Activated naive CD4-positive, alpha-beta T cell (primary cell): ENCODE measurements around the gene MARCHF5.
"Not testable (repeated sequence)": the region's sequence is repeated elsewhere in the genome, so short reads cannot be mapped to it uniquely, and the experiment has no call there.

Experiments
- DNase-seq, 4 experiments: peaks; one replicate each; lab custom pipeline; 2025; lab: John Stamatoyannopoulos, UW

MARCHF5 gene

DNA sequence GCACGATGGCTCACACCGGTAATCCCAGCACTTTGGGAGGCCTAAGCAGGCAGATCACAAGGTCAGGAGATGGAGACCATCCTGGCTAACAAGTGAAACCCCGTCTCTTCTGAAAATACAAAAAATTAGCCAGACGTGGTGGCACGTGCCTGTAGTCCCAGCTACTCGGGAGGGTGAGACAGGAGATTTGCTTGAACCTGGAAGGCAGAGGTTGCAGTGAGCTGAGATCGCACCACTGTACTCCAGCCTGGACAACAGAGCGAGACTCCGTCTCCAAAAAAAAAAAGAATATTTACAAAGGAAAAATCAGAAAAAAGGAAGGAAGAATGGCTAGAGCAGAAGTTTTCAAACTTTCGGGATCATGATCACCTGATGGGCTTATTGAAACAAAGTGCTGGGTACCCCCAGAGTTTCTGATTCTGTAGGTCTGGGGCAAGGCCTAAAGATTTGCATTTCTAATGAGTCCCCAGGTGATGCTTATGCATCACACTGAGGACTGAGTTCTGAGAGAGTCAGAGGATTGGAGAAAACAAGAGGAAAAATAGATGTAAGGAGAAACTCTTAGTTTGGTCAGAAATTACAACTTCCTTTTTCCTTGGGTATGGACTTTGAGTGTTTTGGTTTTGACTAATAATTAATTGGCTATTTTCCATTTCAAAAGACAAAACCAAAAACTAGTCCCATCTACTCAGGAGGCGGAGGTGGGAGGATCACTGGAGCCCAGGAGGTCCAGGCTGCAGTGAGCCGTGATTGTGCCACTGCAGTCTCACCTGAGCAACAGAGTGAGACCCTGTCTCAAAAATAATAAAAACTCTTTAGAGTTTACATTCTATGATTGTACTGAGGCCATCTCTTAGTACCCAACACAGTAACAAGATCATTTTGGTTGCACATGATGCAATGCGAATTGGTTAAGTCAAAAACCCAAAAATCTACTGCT, 14.4 kb downstream of the MARCHF5 start:
- no peak for DNase-seq

GRCh38 chr10:92309272-92309671, 18.3 kb downstream of the MARCHF5 start:
- DNase-seq: no peak

DNA sequence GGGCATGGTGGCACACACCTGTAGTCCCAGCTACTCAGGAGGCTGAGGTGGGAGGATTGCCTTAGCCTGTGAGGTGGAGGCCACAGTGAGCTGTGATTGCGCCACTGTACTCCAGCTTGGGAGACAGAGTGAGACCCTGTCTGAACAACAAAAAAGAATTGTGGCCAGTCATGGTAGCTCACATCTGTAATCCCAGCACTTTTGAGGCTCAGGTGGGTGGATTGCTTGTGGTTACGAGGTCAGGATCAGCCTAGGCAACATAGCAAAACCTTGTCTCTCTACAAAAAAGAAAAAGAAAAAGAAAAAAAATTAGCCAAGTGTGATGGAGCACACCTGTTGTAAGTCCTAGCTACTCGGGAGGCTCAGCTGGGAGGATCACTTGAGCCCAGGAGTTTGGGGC, 22.8 kb downstream of the MARCHF5 start:
- DNase-seq: no peak

DNA sequence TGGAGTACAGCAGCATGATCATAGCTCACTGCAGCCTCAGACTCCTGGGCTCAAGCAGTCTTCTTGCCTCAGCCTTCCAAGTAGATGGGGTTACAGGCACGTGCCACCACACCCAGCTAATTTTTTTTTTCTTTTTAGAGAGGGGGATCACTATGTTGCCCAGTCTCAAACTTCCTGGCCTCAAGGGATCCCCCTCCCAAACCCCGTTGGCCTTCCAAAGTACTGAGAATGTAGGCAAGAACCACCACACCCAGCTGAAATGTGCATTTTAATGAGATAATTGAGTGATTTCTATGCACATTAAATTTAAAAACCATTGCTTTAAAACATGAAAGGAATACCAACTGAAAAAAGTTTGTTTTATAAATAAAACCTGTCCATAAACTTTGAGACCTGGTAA, 25.6 kb downstream of the MARCHF5 start:
- no peak for DNase-seq

DNA sequence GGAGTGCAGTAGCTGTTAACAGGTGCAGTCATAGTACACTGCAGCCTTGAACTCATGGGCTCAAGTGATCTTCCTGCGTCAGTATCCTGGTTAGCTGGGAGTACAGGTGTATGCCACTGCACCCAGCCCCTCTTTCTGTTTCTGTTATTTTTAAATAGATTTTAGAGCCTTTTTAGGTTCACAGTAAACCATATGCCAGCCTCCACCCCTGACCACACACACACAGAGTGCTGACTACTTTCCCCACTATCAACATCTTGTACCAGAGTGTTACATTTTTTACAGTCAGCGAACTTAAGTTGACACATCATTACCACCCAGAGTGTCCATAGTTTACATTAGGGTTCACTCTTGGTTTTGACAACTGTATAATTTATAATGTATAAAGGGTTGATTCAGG, 32.1 kb downstream of the MARCHF5 start:
- no peak for DNase-seq

DNA sequence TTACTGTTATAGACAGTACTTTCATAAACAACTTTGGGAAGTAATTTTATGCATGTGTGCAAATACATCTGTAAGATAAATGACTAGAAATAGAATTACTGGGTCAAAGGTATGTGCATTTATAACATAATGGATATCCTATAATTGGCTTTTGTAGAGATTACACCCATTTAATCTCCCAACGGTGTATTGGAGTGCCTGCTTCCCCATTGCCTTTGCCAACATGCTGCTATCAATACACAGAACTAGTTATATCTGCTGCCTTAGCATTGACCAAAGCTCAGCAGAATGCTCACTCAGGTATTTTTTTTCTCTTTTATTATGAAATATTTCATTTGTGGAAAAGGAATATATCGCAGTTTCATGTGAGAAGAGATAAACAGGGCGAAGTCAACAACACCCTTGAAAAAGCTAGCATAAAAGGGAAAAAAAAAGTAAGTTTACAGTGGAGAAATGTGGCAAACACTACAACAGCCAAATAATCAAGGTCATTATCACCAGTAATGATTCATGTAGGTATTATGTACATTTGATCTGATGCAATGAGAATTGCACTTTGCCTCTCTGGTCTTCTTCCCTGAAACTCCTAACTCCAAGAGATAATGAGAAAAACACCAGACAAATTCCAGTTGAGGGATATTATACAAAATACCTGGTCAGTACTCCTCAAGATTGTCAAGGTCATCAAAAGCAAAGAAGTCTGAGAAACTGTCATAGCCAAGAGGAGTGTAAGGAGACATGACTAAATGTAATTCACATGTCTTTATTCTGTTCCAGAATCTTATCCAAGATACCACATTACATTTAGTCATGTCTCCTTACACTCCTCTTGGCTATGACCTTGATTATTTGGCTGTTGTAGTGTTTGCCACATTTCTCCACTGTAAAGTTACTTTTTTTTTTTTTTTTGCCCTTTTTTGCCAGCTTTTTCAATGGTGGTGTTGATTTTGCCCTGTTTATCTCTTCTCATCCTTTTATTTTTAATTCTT, 36.8 kb downstream of the MARCHF5 start:
- DNase-seq: no peak

DNA sequence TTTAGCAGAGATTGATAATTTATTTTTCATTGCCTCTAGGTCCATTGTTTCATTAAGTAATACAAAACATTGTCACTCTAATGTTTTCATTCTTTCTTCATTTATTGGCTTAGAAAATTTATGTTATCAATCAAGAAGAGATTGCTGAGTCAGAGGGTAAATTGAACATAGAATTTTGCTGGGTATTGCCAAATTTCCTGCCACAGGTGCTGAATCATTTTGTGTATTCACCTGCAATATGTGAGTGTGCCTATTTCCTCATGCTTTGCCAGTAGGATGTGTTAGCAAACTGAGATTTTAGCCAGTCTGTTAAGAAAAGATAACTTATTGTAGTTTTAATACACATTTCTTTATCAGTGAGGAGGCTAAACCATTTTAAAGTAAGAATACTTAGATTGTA, 38.0 kb downstream of the MARCHF5 start:
- DNase-seq: no peak

GRCh38 chr10:92329927-92330326, 39.0 kb downstream of the MARCHF5 start:
- DNase-seq: not testable (repeated sequence)

DNA sequence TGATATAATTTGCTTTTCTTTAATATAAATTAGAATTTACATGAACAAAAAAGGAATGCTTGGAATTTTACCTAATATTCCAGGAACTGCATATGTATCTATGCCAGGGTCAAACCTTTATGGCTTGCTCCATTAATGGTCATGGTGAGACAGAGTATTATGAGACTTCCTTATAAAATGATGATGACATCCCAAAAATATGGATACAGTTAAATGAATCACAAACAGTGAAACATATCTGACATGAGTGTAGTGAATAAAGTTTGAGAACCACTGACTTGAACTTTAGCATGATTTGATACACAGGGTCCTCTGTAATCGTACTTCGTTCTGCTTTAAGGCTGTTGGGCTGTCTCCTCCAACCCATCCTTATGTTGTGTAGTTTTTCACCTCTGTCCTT, 51.8 kb downstream of the MARCHF5 start:
- no peak for DNase-seq

DNA sequence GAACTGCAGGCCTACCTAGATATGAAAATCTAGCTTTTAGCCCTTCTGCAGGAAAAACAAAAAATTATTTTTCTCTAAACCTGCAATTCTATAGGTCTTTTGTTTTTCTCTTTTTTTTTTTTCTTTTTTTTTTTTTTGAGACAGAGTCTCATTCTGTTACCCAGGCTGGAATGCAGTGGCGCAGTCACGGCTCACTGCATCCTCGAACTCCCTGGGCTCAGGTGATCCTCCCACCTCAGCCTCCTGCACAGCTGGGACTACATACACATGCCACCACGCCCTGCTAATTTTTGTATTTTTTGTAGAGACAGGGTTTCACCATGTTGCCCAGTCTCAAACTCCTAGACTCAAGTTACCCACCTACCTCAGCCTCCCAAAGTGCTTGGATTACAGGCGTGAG, 54.6 kb downstream of the MARCHF5 start:
- DNase-seq: not testable (repeated sequence)

DNA sequence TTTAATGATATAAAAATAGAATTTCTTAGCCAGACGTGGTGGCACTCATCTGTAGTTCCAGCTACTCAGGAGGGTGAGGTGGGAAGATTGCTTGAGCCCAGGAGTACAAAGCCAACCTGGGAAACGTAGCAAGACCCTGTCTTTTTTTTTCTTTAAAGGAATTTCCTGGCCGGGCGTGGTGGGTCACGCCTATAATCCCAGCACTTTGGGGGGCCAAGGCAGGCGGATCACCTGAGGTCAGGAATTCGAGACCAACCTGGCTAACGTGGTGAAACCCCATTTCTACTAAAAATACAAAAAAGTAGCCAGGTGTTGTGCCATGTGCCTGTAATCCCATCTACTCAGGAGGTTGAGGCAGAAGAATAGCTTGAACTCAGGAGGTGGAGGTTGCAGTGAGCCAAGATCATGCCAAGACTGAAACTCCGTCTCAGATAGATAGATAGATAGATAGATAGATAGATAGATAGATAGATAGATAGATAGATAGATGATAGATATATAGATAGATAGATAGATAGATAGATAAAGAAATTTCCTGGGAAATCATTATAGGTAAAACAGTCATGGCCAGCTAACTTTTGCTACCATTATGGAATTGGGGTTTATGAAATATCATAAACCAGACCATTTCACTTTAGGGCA, 56.2 kb downstream of the MARCHF5 start:
- DNase-seq: not testable (repeated sequence)

- DNase-seq: no peak
Observed at GRCh38 chr10:92350411-92350810, 59.4 kb downstream of the MARCHF5 start.

DNA sequence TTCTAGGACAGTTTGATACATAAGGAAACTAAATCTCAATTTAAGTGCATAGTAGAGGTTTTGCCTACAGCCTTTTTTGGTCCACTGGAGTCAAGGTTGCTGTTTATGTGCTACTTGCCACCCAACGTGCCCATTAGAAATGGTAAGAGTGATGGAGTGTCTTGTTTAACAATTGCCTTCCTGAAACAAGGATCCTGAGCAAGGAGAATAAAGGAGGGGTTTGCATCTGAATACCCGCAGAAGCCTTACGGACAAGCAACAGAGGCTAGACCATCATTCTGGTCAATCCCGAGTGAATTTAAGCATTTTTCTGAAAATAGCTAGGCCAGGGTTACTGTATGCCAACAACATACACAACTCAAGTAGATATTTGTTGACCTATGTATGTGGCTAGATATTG, 63.6 kb downstream of the MARCHF5 start:
- DNase-seq: no peak

DNA sequence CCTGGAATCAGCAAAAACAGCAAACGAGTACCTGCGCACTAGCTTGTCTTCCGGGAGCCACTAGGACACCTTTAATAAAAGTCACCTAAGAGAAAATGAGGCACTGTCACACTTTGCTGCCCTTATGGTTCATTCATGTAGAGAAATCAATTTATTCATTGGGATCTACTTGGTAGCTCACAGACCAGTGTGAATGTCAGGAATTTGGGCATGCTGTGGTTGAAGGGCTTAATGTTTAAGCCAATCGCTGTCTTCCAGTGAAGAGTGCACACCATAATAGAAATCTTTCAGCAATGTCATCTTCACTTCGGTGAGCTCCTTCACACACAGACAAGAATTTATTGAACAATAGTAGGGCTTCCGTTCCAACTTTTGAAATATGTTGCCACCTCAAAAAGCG, 65.1 kb downstream of the MARCHF5 start:
- no peak for DNase-seq

DNA sequence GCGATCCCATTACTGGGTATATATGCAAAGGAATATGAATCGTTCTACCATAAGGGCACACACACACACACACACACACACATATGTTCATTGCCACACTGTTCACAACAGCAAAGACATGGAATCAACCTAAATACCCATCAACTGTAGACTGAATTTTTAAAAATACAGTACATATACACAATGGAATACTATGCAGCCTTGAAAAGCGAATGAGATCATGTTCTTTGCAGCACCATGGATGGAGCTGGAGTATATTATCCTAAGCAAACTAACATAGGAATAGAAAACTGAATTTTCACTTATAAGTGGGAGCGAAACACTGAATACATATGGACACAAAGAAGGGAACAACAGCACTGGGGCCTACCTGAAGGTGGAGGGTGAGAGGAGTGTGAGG, 72.5 kb downstream of the MARCHF5 start:
- DNase-seq: no peak

GRCh38 chr10:92366412-92367021, 75.5 kb downstream of the MARCHF5 start:
- no peak for DNase-seq

- no peak for DNase-seq
Observed at GRCh38 chr10:92377962-92378361, 87.0 kb downstream of the MARCHF5 start.

- no peak for DNase-seq
Observed at GRCh38 chr10:92381543-92381954, 90.6 kb downstream of the MARCHF5 start.

DNA sequence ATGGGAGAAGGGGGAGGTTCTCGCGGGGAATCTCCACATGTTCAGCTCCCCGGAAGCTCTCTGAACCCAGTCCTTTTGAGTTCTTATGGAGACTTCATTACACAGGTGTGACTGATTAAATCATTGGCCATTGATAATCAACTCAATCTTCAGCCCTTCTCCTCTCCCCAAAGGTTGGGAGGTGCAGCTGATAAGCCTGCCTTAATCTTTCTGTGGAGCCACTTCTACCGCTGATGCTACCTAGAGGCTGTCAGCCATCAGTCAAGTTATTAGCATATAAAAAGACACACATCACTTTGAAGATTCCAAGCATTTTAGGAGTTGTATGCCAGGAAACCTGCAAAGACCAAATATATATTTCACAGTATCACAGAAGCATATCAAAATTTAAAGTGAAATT, 91.7 kb downstream of the MARCHF5 start:
- DNase-seq: no peak

GRCh38 chr10:92384741-92385140, 93.8 kb downstream of the MARCHF5 start:
- DNase-seq: no peak

GRCh38 chr10:92385831-92386230, 94.9 kb downstream of the MARCHF5 start:
- no peak for DNase-seq
